ENCODE measurements around the gene PDK4.

DNA sequence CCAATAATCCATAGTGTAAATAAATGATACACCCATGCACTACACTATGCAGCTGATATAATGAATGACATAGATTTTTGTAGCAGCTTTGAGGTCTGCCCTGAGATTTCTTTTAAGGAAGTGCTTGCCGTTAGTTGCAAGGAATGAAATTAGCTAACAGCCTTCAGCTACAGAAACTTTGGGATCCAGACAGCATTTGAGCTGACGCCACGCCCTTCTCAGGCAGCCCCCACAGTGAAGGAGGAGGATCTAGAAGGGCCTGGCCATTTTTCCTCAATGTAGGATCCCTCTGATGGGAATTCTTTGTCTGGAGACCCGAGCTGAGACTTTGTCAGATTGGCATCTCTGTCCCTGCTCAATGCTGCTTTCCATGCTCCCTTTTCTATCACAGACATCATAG is 6.1 kb upstream of the PDK4 start:
- TF ChIP-seq SUPT20H (IDR thresholded peaks at IDR 0.05; ENCODE audit: borderline replicate concordance, control insufficient read depth, low read depth, low read length), result no peak
- no peak for TF ChIP-seq CTCF (IDR thresholded peaks at IDR 0.05 in 2 of 3, conservative IDR thresholded peaks at IDR 0.05 in 1 of 3; ENCODE audit: control insufficient read depth in 2 of 3, extremely low read depth in 1 of 3, insufficient read depth in 1 of 3, low read depth in 3 of 3, low read length in 3 of 3)
- TF ChIP-seq CBFB (IDR thresholded peaks at IDR 0.05; ENCODE audit: low read depth), result no peak

Data from GM12878 (cell line).